Measurements from ENCODE around the gene ZDHHC12.

DNA sequence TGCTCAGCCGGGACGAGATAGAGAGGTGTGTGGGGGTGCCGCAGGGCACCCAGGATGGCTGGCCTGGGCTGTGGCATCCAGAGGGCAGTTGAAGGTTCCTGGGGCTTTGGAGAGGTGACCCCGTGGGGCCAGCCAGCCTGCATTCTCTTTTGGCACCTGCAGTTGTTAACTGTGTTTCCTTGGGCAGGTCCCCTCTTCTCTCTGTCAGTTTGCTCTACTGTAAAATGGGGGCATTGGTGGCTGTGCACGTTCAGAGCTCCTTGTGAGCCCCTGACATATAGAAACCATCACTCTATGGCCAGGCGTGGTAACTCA, 8.5 kb downstream of the ZDHHC12 start:
- TF ChIP-seq, protein P1, sequence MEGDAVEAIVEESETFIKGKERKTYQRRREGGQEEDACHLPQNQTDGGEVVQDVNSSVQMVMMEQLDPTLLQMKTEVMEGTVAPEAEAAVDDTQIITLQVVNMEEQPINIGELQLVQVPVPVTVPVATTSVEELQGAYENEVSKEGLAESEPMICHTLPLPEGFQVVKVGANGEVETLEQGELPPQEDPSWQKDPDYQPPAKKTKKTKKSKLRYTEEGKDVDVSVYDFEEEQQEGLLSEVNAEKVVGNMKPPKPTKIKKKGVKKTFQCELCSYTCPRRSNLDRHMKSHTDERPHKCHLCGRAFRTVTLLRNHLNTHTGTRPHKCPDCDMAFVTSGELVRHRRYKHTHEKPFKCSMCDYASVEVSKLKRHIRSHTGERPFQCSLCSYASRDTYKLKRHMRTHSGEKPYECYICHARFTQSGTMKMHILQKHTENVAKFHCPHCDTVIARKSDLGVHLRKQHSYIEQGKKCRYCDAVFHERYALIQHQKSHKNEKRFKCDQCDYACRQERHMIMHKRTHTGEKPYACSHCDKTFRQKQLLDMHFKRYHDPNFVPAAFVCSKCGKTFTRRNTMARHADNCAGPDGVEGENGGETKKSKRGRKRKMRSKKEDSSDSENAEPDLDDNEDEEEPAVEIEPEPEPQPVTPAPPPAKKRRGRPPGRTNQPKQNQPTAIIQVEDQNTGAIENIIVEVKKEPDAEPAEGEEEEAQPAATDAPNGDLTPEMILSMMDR (conservative IDR thresholded peaks at IDR 0.05; ENCODE audit: low read length) = no peak
- no peak for TF ChIP-seq EZH2phosphoT487 (IDR thresholded peaks at IDR 0.05; ENCODE audit: borderline replicate concordance, low read depth, low read length)
